Stimulated activated CD8-positive, alpha-beta memory T cell treated with anti-CD3 and anti-CD28 coated beads, Interleukin-2, amount 100 ng/mL, for 1 hour (primary cell): Measurements from ENCODE around the gene COL4A3.
"Not testable (repeated sequence)": the region's sequence is repeated elsewhere in the genome, so short reads cannot be mapped to it uniquely, and the experiment has no call there.

Experiments used
- DNase-seq, 2 donors: peaks; one replicate each; pipeline ENCODE4 v3.0.0-alpha.2; 2020; ENCODE audit warnings: low read depth in 2 of 2

Gene COL4A3

GRCh38 chr2:227154986-227155774 lies 9.2 kb upstream of the COL4A3 start:
- no peak for DNase-seq

GRCh38 chr2:227160164-227160563 lies 4.3 kb upstream of the COL4A3 start:
- DNase-seq, result no peak

GRCh38 chr2:227161947-227162346 lies 2.5 kb upstream of the COL4A3 start:
- DNase-seq, result no peak

GRCh38 chr2:227163485-227163997 lies 883 bp upstream of the COL4A3 start:
- DNase-seq, result no peak

GRCh38 chr2:227164763-227165291 lies 403 bp downstream of the COL4A3 start:
- DNase-seq, result no peak

GRCh38 chr2:227171779-227172178 lies 7.4 kb downstream of the COL4A3 start:
- not testable (repeated sequence) for DNase-seq

GRCh38 chr2:227177592-227178336 lies 13.3 kb downstream of the COL4A3 start:
- DNase-seq, result no peak

GRCh38 chr2:227179988-227180685 lies 15.7 kb downstream of the COL4A3 start:
- no peak for DNase-seq

GRCh38 chr2:227180770-227181169 lies 16.3 kb downstream of the COL4A3 start:
- DNase-seq, result no peak

GRCh38 chr2:227182765-227183164 lies 18.3 kb downstream of the COL4A3 start:
- DNase-seq, result no peak

- no peak for DNase-seq
Measured at GRCh38 chr2:227183657-227184367, 19.4 kb downstream of the COL4A3 start.

- DNase-seq, result no peak
Measured at GRCh38 chr2:227185615-227186232, 21.3 kb downstream of the COL4A3 start.

GRCh38 chr2:227186751-227187150 lies 22.3 kb downstream of the COL4A3 start:
- no peak for DNase-seq

- DNase-seq, result no peak
Measured at GRCh38 chr2:227188292-227188691, 23.9 kb downstream of the COL4A3 start.

GRCh38 chr2:227191367-227191766 lies 26.9 kb downstream of the COL4A3 start:
- DNase-seq, result no peak

GRCh38 chr2:227192491-227192890 lies 28.1 kb downstream of the COL4A3 start:
- DNase-seq, result no peak

GRCh38 chr2:227194219-227194618 lies 29.8 kb downstream of the COL4A3 start:
- no peak for DNase-seq

GRCh38 chr2:227198866-227199265 lies 34.4 kb downstream of the COL4A3 start:
- DNase-seq, result no peak

GRCh38 chr2:227201771-227202170 lies 37.3 kb downstream of the COL4A3 start:
- no peak for DNase-seq

GRCh38 chr2:227204452-227204851 lies 40.0 kb downstream of the COL4A3 start:
- no peak for DNase-seq

GRCh38 chr2:227205701-227206100 lies 41.3 kb downstream of the COL4A3 start:
- no peak for DNase-seq
